Subcutaneous abdominal adipose tissue (tissue), 5 donors: ENCODE measurements around the gene ZNF106.

Experiments
- H3K27ac ChIP-seq: one replicate; pipeline ENCODE4 v1.7.0; 2013; ENCODE audit warnings: low read depth, mild to moderate bottlenecking, inconsistent platforms, low read length, moderate library complexity
- H3K27me3 ChIP-seq, 5 donors: one replicate each; pipeline ENCODE4 v1.7.0; 2013; ENCODE audit warnings: low read length in 5 of 5, inconsistent platforms in 1 of 5; ENCODE audit not compliant: control insufficient read depth in 5 of 5, insufficient read depth in 4 of 5
- H3K36me3 ChIP-seq, 5 donors: one replicate each; pipeline ENCODE4 v1.7.0; 2013; ENCODE audit warnings: low read length in 5 of 5; ENCODE audit not compliant: control insufficient read depth in 5 of 5, insufficient read depth in 5 of 5
- H3K4me1 ChIP-seq, 5 donors: one replicate each; pipeline ENCODE4 v1.7.0; 2013; ENCODE audit warnings: low read length in 5 of 5, mild to moderate bottlenecking in 3 of 5, moderate library complexity in 1 of 5; ENCODE audit not compliant: control insufficient read depth in 5 of 5, insufficient read depth in 5 of 5
- H3K4me3 ChIP-seq, 5 donors: one replicate each; pipeline ENCODE4 v1.7.0; 2013; ENCODE audit warnings: low read length in 5 of 5, low read depth in 1 of 5
- H3K9ac ChIP-seq, 5 donors: one replicate each; pipeline ENCODE4 v1.7.0; 2013; ENCODE audit warnings: low read length in 5 of 5, mild to moderate bottlenecking in 4 of 5, moderate library complexity in 3 of 5
- H3K9me3 ChIP-seq, 5 donors: one replicate each; pipeline ENCODE4 v1.7.0; 2013; ENCODE audit warnings: low read length in 5 of 5; ENCODE audit not compliant: control insufficient read depth in 5 of 5
- donor health status: healthy.
- donor health status: healthy.
- donor health status: healthy.
- donor health status: healthy.
- donor health status: healthy.

Gene ZNF106

GRCh38 chr15:42394106-42394505 is 96.8 kb downstream of the ZNF106 start:
- Histone ChIP-seq H3K4me1 (peaks cover 0 to 5% (median 0%) of the 10 kb centered on the region in 5 donors), H3K36me3 (peaks cover 0 to 19% (median 10%) of the 10 kb centered on the region in 5 donors), H3K9me3 (no peaks in the 10 kb centered on the region), H3K9ac (no peak overlapping the region), H3K4me3 (no peak overlapping the region), H3K27ac (no peak overlapping the region), H3K27me3 (no peaks in the 10 kb centered on the region)

GRCh38 chr15:42392309-42393024 is 98.5 kb downstream of the ZNF106 start:
- Histone ChIP-seq H3K9ac (no peak overlapping the region), H3K27me3 (no peaks in the 10 kb centered on the region), H3K4me1 (peaks cover 0 to 20% (median 0%) of the 10 kb centered on the region in 5 donors), H3K9me3 (no peaks in the 10 kb centered on the region), H3K4me3 (no peak overlapping the region), H3K27ac (no peak overlapping the region), H3K36me3 (peaks cover 0 to 22% (median 7%) of the 10 kb centered on the region in 5 donors)

- Histone ChIP-seq H3K36me3 (peaks cover 0 to 27% (median 10%) of the 10 kb centered on the region in 5 donors), H3K4me3 (no peak overlapping the region), H3K27me3 (no peaks in the 10 kb centered on the region), H3K9me3 (no peaks in the 10 kb centered on the region), H3K9ac (no peak overlapping the region), H3K4me1 (peaks cover 0 to 42% (median 13%) of the 10 kb centered on the region in 5 donors), H3K27ac (no peak overlapping the region)
These were observed 103.3 kb downstream of the ZNF106 start for GRCh38 chr15:42387603-42388002.

- Histone ChIP-seq H3K27me3 (no peaks in the 10 kb centered on the region), H3K4me1 (peaks cover 0 to 42% (median 13%) of the 10 kb centered on the region in 5 donors), H3K4me3 (no peak overlapping the region), H3K27ac (peak overlapping the region; percentile 4), H3K36me3 (peaks cover 0 to 27% (median 9%) of the 10 kb centered on the region in 5 donors), H3K9ac (no peak overlapping the region), H3K9me3 (no peaks in the 10 kb centered on the region)
These were observed 104.8 kb downstream of the ZNF106 start for GRCh38 chr15:42385980-42386700.

- no peak overlapping the region for H3K27ac ChIP-seq
These were observed 105.5 kb downstream of the ZNF106 start for GRCh38 chr15:42385206-42385979.

GRCh38 chr15:42384597-42384996 is 106.3 kb downstream of the ZNF106 start:
- H3K9ac ChIP-seq = no peak overlapping the region
- H3K36me3 ChIP-seq = peaks cover 0 to 27% (median 9%) of the 10 kb centered on the region in 5 donors
- no peak overlapping the region for H3K4me3 ChIP-seq

More at GRCh38 chr15:42385206-42385979, 105.5 kb downstream of the ZNF106 start:
- Histone ChIP-seq H3K27me3 (no peaks in the 10 kb centered on the region), H3K4me1 (peaks cover 0 to 42% (median 13%) of the 10 kb centered on the region in 5 donors), H3K4me3 (no peak overlapping the region), H3K9ac (peak overlapping the region in 1 of 5 donors; percentile 27), H3K9me3 (no peaks in the 10 kb centered on the region), H3K36me3 (peaks cover 0 to 27% (median 9%) of the 10 kb centered on the region in 5 donors)

GRCh38 chr15:42378011-42378410 is 112.9 kb downstream of the ZNF106 start:
- no peaks in the 10 kb centered on the region for H3K9me3 ChIP-seq
- no peak overlapping the region for H3K27ac ChIP-seq
- no peaks in the 10 kb centered on the region for H3K36me3 ChIP-seq
- H3K4me1 ChIP-seq = peaks cover 0 to 3% (median 0%) of the 10 kb centered on the region in 5 donors
- no peak overlapping the region for H3K4me3 ChIP-seq
- H3K9ac ChIP-seq = no peak overlapping the region
- H3K27me3 ChIP-seq = no peaks in the 10 kb centered on the region

More at GRCh38 chr15:42384597-42384996, 106.3 kb downstream of the ZNF106 start:
- Histone ChIP-seq H3K9me3 (no peaks in the 10 kb centered on the region), H3K27ac (no peak overlapping the region), H3K4me1 (peaks cover 0 to 42% (median 13%) of the 10 kb centered on the region in 5 donors), H3K27me3 (no peaks in the 10 kb centered on the region)

- H3K4me1 ChIP-seq = peaks cover 0 to 3% (median 0%) of the 10 kb centered on the region in 5 donors
- no peak overlapping the region for H3K4me3 ChIP-seq
- no peak overlapping the region for H3K9ac ChIP-seq
- no peaks in the 10 kb centered on the region for H3K9me3 ChIP-seq
- H3K36me3 ChIP-seq = no peaks in the 10 kb centered on the region
- H3K27ac ChIP-seq = no peak overlapping the region
- no peaks in the 10 kb centered on the region for H3K27me3 ChIP-seq
These were observed 115.0 kb downstream of the ZNF106 start for GRCh38 chr15:42375941-42376340.

GRCh38 chr15:42375252-42375651 is 115.7 kb downstream of the ZNF106 start:
- Histone ChIP-seq H3K27ac (no peak overlapping the region), H3K4me1 (peaks cover 0 to 3% (median 0%) of the 10 kb centered on the region in 5 donors), H3K9me3 (no peaks in the 10 kb centered on the region)

More at GRCh38 chr15:42375252-42375651, 115.7 kb downstream of the ZNF106 start:
- no peaks in the 10 kb centered on the region for H3K27me3 ChIP-seq
- no peak overlapping the region for H3K4me3 ChIP-seq
- H3K36me3 ChIP-seq = no peaks in the 10 kb centered on the region
- H3K9ac ChIP-seq = no peak overlapping the region
